Islet of Langerhans (tissue), 1 donor: Measurements from ENCODE around the gene CLIP2.
"Not testable (repeated sequence)": the region's sequence is repeated elsewhere in the genome, so short reads cannot be mapped to it uniquely, and the experiment has no call there.

Experiments
- FAIRE-seq: peaks from one replicate; lab custom pipeline; 2011; peaks lifted over from hg19 to GRCh38; lab: Jason Lieb, UNC

The CLIP2 gene

DNA sequence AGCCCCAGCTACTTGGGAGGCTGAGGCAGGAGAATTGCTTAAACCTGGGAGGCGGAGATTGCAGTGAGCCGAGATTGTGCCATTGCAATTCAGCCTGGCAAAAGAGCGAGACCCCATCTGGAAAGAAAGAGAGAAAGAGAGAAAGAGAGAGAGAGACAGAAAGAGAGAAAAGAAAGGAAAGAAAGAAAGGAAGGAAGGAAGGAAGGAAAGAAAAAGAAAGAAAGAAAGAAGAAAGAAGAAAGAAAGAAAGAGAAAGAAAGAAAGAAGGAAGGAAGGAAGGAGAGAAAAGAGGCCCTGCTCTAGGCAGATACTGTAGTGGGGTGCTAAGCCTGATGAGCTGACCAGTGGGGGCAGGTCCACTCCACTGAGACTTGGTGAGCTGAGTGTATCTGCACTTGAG lies 150.9 kb downstream of the CLIP2 start:
- not testable (repeated sequence) for FAIRE-seq

DNA sequence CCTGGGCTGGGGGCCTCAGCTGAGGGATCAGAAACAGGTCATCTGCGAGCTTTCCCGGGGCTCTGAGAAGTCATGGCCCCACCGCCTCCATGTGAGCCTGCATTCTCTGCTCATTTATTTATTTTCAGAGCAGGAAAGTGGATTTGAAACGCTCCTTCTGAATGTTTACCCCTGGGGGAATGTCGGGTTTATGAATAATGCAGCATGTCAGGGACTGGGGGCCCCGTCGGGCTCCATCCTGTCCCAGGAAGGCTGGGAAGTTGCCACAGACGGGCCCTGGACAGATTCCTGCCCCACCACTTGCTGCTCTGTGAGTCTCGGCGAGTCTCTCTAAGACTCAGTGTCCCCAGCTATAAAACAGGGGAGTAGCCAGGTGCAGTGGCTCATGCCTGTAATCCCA lies 152.6 kb downstream of the CLIP2 start:
- no peak for FAIRE-seq

DNA sequence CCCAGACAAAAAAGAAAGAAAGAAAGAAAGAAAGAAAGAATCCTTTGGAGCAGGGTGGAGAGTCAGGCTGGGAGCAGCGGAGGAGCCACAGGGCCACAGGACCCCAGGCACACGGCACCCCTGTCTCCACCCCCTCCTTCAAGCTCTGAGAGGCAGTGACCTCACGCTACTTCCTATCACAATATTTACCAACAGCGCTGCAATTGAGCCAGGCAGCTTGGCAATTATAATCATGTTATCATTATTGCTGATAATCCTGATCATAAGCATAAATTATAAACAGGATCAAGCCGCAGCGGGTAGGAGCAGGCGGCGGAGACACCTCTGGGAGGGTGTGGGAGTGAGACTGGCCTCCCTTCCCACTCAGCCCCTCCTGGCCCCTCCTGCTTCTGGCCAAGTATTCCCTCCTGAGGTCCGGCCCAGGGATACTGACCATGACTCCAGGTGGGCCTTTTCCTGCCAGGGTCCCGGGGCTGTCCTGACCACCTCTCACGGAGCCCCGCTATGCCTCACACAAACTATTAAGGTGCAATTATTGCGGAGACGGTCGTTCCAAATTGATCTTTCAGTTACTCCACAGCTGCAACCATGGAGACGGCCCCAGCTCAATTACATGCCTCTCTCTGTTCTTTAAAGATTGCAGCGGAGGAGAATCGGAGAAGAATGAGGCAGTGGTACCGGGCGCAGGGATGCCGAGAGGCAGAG lies 154.5 kb downstream of the CLIP2 start:
- FAIRE-seq: no peak

GRCh38 chr7:74449144-74449543 lies 159.9 kb downstream of the CLIP2 start:
- no peak for FAIRE-seq

- no peak for FAIRE-seq
Observed at GRCh38 chr7:74449809-74450397, 160.7 kb downstream of the CLIP2 start.

DNA sequence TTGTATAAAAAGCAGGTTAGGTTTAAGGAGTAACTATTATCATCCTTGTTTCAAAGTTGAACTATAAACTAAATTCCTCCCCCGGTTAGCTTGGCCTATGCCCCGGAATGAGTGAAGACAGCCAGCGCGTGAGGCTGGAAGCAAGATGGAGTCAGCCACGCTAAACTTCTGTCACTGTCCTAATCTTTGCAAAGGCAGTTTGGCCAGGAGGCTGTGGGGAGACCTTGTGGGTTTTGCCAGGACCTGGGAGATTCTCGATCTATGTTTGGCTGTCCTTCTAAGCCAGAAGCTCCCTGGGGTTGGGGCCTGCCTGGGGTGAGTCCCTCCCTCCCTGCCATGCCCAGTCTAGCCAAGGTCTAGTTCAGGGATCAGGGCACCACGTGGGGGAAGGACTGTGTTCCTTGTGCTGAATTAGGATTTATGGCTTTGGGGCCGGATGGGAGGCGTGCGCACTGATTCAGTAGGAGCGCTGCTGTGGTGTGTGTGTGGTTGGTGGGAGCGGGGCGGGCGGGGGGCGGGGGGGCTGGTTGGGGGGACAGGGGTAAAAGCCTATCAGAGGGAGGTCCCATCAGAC lies 163.6 kb downstream of the CLIP2 start:
- no peak for FAIRE-seq

DNA sequence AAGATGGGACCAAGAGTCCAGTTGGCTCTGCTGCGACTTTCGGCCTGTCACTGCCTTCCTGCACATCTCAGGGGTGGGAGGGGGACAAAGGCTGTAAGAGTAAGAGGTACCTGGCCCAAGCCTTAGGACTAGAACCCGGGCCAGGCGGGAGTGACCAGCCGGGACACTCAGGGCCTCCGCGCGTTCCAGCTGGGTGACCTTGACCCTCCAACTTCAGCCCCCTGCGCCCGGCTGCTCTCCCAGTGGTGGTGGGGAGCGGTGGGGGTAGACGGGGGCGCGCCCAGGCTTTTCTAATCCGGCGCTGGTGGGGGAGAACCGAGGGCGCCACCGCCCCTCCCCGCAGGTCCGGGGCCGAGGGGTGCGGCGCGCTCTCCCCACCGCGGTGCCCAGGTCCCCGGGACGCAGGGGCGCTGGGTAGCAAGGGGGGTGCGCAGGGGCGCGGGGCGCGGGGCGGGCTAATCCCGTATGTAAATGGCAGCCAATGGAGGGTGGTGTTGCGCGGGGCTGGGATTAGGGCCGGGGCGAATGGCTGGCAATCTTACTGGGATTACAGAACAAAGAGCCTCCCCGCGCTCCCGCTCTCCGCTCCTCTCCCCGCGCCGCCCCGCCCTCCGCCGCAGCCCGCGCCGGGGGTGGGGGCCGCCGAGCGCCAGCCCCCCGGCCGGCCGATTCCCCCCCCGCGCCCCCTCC lies 164.3 kb downstream of the CLIP2 start, which contains the start of gene GTF2IRD1:
Gene GTF2IRD1, plus strand, starts transcription at position 585 of the 690 bp plus-strand sequence. CDS start 54,175 bp downstream, outside the sequence.
- FAIRE-seq: no peak

DNA sequence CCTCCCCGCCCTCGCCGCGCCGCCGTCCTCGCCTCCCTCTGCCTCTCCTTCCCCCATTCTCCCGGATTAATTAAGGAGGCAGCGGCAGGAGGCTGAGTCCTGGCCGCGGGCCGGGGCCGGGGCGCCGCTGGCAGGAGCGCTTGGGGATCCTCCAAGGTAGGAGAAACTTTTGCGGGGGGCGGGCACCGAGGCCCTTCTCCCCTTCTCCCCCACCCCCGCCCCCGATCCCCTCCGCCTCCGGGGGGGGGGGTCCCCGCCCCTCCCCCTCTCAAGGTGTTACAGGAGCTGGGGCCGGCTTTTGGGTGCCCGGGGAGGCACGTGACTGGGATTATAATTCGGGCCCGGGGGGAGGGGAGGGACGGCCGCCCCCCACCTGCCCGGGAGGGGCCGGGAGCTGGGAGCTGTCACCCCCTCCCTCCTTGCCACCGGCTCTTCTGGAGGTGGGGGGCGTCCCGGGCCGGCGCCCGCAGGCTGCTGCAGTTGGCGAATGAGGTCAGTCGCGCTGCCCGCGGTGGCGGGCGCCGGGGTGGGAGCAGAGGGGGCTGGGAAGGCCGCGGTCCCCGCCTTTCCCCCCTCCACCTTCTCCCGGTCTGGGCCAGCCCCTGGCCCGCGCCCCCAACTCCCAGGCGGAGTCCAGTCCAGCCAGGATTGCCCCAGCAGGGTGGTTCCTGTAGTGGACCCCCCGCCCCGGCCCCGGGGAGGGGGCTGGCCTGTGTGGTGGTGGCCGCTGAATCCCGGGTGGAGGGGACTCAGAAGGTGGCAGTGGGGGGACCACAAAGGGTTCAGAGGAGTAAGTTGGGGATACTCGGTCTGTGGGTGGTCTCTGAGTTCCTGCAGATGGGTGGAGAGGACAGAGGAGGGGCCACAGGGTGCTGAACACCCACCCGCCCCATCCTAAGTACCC lies 165.1 kb downstream of the CLIP2 start:
- no peak for FAIRE-seq

- no peak for FAIRE-seq
Observed at GRCh38 chr7:74454925-74455288, 165.7 kb downstream of the CLIP2 start.

DNA sequence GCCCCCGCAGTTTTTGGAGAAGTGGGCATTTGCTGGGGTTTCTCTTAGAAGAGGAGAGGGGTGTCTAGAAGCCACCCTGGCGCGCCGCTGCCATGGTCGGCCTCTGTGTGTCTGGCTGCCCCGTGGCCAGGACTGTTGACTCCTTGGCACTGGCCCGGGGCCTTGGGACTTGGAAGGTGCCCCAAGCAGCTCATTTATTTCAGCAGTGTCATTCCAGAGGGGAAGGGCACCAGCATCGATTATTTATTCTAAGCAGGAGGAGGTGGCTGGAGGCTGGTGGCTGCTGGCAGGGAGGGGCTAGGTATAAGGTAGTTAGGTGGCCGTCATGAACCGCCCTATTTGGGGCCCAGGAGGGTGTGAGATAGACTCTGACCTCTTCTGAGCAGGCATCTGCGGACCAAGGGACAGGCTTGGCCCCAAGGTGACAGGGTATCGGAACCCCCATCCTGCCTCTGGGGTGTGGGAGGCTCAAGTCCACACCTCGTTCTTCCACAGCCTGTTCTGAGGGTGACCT lies 166.1 kb downstream of the CLIP2 start:
- FAIRE-seq: no peak
